Endothelial cell of hepatic sinusoid (primary cell): ENCODE data around the gene MAB21L4.

Source experiments
- in situ Hi-C: cut with HindIII; loops from 2 replicates; pipeline ENCODE4 v1.10.0; 2017; ENCODE audit warnings: low sequenced_read_pairs

MAB21L4 gene

DNA sequence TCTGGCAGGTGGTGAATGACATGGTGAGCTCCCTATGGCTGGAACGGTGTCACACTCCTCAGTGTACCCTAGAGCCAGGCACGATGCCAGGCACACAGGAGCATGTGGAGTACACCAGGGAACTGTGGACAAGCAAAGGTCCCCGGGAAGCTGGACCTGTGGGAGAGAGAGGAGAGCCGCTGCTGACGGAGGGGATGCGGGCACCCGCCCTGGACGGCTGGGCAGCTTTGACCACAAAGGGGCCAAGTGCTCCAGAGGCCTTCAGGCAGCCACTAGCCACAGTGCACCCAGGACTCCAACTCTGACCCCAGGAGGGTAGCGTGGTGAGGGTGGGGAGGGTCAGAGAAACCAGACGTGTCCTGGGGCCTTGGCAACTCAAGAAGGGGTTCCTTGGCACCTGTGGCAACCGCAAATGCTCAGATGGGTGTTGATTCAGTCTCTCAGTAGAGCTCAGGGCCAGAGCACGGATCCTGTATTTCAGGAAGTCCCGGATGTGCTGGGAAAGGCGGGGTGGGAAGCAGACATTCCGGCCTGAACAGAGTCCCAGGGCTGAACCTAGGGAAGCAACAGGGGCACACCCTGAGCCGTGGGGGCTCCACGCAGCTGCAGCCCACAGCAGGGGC lies 2.3 kb upstream of the MAB21L4 start:
- in situ Hi-C loops = no loop called here

GRCh38 chr2:240896871-240897692 lies 1.1 kb upstream of the MAB21L4 start:
- in situ Hi-C loops = no loop called here

DNA sequence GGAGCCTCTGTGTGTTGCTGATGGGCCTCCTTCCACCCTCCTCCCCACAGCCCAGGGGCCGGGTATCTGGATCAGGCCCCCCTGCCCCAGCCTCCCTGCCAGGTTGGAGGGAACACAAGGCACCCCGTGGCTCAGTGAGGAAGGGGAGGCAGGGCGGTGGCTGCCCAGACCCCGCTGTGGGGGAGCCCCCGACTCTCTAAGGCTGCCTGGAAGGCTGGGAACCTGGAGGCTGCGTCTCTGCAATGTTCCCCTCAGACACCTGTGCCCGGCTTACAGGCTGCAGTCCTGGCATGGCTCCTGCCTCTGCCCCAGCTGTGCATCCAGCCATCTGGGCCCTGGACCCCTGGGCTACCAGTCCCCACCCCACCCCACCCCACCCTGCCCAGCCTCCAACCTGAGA lies 438 bp upstream of the MAB21L4 start:
- in situ Hi-C loops = no loop called here

- in situ Hi-C loops = loop anchor here (5.0 kb wide), 3 partner anchors 48 to 108 kb away; no protein-coding TSS in a partner anchor
Measured at GRCh38 chr2:240894836-240895558, 959 bp downstream of the MAB21L4 start.

DNA sequence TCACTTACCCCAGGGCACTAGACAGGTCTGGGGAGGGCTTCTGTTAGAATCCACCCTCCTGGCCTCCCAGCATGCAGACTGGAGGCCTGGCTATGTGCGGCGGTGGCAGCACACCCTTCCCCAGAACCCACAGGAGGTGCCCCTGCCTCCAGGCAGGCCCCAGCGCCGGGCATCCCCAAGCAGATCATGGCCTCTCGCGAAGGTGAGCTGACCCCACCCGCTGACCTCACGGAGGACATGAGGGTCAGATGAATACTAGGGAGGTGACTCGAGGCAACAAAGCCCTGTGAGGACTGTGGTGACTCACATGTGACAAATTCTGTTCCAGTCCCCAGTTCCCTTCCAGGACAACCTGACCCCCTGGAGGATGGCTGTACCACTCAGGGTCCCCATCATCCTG lies 1.9 kb downstream of the MAB21L4 start:
- in situ Hi-C loops = loop anchor here (5.0 kb wide), 3 partner anchors 47 to 107 kb away; no protein-coding TSS in a partner anchor

DNA sequence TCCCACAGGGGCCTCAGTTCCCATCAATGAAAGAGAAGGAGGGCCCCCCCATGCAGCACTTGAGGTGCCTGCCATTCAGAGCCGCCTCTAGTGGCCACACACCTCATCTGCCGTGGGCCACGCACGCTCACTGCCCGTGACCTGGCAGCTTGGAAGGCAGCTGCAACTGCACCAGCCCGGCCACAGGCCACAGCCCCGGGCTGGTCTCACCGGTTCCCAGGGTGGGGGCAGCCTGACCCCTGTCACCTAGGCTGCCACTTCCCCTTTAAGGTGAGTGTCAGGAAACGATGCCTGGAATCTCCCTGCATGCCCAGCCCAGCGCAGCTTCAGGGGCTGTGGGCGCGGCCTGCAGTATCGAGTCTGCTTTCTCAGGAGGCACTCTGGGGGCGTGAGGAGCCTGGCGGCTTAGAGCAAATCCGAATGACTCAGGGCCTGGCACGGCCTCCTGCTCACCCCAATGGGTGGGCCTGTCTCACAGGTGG lies 2.6 kb downstream of the MAB21L4 start:
- in situ Hi-C loops = loop anchor here (5.0 kb wide), 3 partner anchors 46 to 106 kb away; no protein-coding TSS in a partner anchor

DNA sequence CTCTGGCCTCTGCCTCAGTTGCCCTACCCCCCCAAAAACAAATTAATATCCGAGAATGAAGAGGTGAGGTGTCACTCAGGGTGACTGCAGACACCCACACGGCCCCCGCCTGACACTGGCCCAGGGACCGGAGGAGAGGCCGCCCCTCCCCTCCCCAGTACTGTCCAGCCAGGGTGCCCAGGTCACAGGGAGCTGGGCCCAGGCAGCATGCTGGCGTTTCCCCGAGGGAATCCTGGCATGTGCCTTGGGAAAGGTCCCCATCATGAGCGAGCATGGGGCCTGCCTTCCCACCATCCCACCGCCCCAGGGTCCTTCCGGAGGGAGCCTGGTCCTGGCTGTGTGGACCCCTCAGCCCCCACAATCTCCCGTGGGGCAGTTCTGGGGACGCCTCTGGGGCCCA lies 3.0 kb downstream of the MAB21L4 start:
- in situ Hi-C loops = loop anchor here (5.0 kb wide), 3 partner anchors 46 to 106 kb away; no protein-coding TSS in a partner anchor

- in situ Hi-C loops = loop anchor here (5.0 kb wide), 3 partner anchors 45 to 105 kb away; no protein-coding TSS in a partner anchor
Measured at GRCh38 chr2:240892356-240892755, 3.6 kb downstream of the MAB21L4 start.

GRCh38 chr2:240891492-240892340 lies 4.2 kb downstream of the MAB21L4 start:
- in situ Hi-C loops = loop anchor here (5.0 kb wide), 3 partner anchors 44 to 104 kb away; no protein-coding TSS in a partner anchor

GRCh38 chr2:240890691-240891090 lies 5.3 kb downstream of the MAB21L4 start:
- in situ Hi-C loops = loop anchor here (5.0 kb wide), 3 partner anchors 43 to 103 kb away; no protein-coding TSS in a partner anchor

DNA sequence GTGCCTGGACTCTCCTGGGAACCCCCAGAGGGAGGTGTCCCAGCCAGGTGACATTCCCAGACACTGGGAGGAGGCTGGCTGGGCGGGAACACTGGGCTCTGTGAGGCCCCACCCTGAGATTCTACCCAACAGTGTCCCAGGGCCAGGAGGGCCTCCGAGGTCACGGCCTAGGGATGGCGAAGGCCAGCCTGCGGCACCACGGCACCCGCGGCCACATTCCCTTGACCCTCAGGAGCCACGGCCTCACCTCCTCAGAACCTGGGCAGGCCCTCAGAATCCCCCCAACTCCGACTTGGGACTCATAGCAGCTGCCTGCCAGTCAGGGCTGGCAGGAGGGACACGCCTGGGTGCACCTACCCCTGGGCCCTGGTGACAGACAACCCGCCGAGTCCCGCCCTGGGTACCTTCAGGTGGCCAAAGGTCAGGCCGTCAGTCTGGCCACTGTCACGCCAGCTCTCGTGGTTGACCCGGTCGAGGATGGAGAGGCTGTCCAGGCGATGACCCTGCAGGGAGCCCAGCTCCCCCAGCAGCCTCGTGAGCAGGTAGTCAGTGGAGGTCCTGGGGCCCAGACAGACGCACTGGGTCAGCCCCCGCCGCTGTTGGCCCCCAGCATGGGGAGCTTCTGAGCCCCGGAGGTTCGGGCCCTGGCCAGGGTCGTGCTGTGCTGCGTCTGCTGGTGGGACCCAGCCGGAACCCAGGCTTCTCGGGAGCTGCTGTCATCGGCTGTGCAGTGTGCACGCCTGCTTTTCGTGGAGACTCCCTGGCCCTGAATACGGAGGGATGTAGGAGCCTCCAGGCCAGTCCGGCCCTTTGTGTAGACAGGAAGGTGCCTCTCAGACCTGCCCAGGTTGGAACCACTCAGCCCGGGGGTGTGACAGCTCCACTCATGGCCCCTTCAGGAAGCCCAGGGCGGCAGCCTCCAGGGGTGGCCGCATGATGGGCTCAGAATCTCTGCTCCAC lies 6.1 kb downstream of the MAB21L4 start:
- in situ Hi-C loops = loop anchor here (5.0 to 10.0 kb wide), 4 partner anchors 43 to 103 kb away; partner anchors contain the start of gene KIF1A

DNA sequence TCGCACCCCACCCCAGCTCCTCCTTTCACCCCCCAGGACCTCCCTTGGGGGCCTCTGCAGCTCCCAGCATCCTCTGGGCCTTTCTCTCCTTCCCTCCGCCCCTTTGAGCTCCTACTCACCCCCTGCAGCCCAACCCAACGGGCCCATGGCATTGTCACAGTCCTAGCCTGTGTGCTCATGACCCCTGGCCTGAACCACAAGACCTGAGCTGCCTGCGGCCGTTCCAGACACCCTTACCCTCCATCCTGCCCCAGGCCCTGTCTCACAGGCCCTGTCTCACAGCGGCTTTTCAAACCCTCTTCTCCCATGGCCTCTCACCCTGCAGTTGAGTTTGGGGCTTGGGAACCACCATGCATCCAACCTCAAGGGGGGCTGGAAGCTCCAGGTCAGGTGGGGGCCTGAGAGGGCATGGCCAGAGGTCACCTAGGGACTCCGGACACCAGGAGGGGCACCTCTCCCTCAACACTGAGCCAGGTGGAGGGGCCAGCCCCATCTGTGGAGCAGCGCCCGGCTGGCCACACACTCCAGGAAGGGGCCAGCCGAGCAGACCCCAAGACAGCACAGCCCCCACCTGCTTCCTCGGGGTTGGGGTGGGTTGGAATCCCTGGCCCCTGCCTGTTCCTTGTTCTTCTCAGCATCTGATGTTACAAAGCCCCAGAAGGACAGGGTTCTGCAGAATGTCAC lies 6.9 kb downstream of the MAB21L4 start:
- in situ Hi-C loops = loop anchor here (10.0 kb wide), 1 partner anchor 64 kb away; the partner anchor contains the start of gene KIF1A

DNA sequence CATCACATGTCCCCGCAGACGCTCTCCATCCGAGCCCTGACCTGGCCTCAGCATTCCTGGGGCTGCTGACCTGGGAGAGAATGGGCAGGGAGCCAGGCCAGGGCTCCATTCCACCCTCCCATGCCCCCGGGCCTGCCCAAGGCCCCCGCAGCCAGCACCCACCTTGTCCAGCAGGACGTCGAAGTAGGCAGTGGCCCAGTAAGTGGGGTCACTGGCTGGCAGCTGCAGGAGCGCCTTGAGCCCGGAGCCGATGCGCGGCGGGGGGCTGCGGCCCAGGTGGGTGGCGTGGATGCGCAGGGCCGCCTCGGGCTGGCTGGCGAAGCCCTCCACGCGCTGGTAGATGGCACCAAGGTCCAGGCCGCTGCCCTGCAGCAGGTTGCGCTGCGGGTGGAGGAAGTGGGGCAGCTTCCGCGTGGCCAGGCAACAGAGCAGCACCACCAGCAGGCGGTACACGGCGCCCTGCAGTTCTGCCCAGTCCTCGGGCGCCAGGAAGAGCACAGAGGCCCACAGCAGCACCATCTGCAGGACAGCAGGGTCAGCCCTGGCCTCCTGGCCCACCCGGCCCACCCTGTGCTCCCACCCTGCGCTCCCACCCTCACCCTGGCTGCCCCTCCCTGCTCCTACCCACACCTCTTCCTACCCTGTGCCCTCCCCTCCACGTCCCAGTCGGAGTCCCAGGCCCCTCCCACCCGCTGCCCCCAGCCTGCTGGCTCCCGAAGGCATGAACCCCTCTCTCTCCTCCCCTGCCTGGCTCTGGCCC lies 7.6 kb downstream of the MAB21L4 start:
- in situ Hi-C loops = loop anchor here (10.0 kb wide), 1 partner anchor 64 kb away; the partner anchor contains the start of gene KIF1A

- in situ Hi-C loops = loop anchor here (10.0 kb wide), 1 partner anchor 63 kb away; the partner anchor contains the start of gene KIF1A
Measured at GRCh38 chr2:240887631-240888030, 8.3 kb downstream of the MAB21L4 start.

DNA sequence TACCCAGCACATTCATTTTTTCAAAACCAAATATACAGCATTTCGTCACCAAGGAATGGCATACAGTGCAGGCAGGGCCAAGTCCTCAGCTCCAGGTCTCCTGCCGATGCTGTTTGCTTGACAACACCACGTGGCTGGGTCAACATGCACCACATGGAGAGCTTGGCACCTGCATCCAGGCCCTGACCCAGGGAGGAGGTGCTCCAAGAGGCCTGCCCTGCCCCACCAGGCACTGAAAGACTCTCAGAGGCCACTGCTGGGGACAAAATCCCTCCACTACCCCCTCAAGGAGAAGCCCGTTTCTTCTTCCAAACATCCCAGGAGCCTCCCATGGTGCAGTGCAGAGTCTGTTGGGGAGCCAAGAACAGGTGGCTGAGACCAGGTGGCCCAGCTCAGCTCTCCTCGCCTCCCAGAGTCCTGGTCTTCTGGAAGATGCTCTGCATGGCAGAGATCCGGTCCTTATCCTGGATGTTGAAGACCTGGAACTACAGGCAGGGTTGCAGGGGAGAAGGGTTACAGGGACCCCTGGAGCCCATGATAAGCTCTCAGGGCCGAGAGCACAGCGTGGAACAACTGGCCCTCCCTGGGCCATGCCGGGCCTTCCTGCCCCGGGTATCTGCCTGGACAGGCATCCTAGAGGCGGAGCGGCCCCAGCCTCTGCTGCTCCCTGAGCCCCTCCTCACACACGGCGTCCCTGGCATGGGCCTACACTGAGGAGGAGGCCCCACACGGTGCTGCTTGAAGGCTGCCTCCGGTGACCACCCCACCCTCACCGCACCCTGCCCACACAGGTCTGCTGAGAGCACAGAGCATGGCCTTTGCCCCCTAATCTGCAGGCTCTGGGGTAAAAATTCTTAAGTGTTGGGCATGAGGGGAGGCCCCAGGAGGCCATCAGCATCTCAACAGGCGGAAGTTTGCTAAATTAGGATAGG lies 9.0 kb downstream of the MAB21L4 start:
- in situ Hi-C loops = loop anchor here (10.0 kb wide), 1 partner anchor 62 kb away; the partner anchor contains the start of gene KIF1A

DNA sequence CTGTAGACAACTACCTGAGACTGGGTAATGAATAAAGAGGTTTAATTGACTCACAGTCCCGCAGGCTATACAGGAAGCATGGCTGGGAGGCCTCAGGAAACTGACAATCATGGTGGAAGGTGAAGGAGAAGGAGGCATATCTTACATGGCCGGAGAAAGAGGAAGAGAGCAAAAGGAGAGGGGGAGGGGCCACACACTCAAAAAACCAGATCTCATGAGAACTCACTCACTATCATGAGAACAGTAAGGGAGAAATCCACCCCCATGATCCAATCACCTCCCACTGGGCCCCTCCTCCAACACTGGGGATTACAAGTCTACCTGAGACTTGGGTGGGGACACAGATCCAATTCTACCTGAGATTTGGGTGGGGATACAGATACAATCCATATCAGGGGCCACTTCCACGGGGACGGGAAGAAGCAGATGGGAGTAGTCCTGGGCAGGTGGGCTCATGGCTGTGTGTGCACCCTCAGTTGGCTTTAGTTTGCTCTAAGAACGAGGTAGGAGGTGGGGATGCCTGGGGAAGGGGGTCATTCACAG lies 9.9 kb downstream of the MAB21L4 start:
- in situ Hi-C loops = loop anchor here (10.0 kb wide), 1 partner anchor 61 kb away; the partner anchor contains the start of gene KIF1A
